DND-41 (cell line): Measurements from ENCODE around the gene PRKAR2B.

ENCODE experiments used
- ATAC-seq: fragments of 200-7000 bp; cut with Tn5 transposase; 3 replicates; pipeline ENCODE4 v1.9.1; 2021; ENCODE audit warnings: low read depth; ENCODE audit not compliant: insufficient read depth
- DNase-seq: peaks from one replicate; pipeline ENCODE4 v3.0.0-alpha.2; 2020
- H2AFZ ChIP-seq: 2 replicates; pipeline ENCODE4 v1.6.0; 2012; ENCODE audit warnings: low read depth, low read length
- H3K27ac ChIP-seq: 2 replicates; pipeline ENCODE4 v1.5.1; 2012; ENCODE audit warnings: low read length, inconsistent platforms
- H3K27me3 ChIP-seq: fragments of 200-600 bp; sonication (generic); 2 replicates; pipeline ENCODE4 v1.6.0; 2012; ENCODE audit warnings: low read length, mild to moderate bottlenecking, inconsistent platforms; ENCODE audit not compliant: insufficient read depth, poor library complexity
- H3K36me3 ChIP-seq: 2 replicates; pipeline ENCODE4 v1.5.1; 2012; ENCODE audit warnings: low read length, inconsistent platforms; ENCODE audit not compliant: insufficient read depth
- H3K4me1 ChIP-seq: 2 replicates; pipeline ENCODE4 v1.5.1; 2012; ENCODE audit warnings: mild to moderate bottlenecking, low read length; ENCODE audit not compliant: insufficient read depth
- H3K4me2 ChIP-seq: 2 replicates; pipeline ENCODE4 v1.6.0; 2012; ENCODE audit warnings: mild to moderate bottlenecking, moderate library complexity, low read length, inconsistent platforms; ENCODE audit not compliant: insufficient read depth
- H3K4me3 ChIP-seq, 2 experiments: fragments of 200-600 bp in 1 of 2; shearing (Covaris generic) in 1 of 2; 2 replicates each; pipeline ENCODE4 v1.5.1; 2012 to 2016; ENCODE audit warnings: inconsistent platforms in 2 of 2, low read length in 2 of 2, mild to moderate bottlenecking in 2 of 2, low read depth in 1 of 2, moderate library complexity in 1 of 2
- H3K79me2 ChIP-seq: 2 replicates; pipeline ENCODE4 v1.6.0; 2012; ENCODE audit warnings: low read length, inconsistent platforms; ENCODE audit not compliant: insufficient read depth
- H3K9ac ChIP-seq: 2 replicates; pipeline ENCODE4 v1.6.0; 2012; ENCODE audit warnings: low read depth, mild to moderate bottlenecking, inconsistent platforms, low read length, moderate library complexity
- H3K9me3 ChIP-seq: 2 replicates; pipeline ENCODE4 v1.5.1; 2012; ENCODE audit warnings: low read length, moderate library complexity, mild to moderate bottlenecking, inconsistent platforms; ENCODE audit not compliant: insufficient read depth, severe bottlenecking
- H4K20me1 ChIP-seq: 2 replicates; pipeline ENCODE4 v1.6.0; 2012; ENCODE audit warnings: low read length; ENCODE audit not compliant: insufficient read depth
- CTCF ChIP-seq: IDR thresholded peaks from 2 replicates; pipeline ENCODE4 v1.5.1; 2012; ENCODE audit warnings: borderline replicate concordance, low read length, moderate library complexity, mild to moderate bottlenecking; ENCODE audit not compliant: poor library complexity, severe bottlenecking; ENCODE audit errors: extremely low read depth
- EZH2 ChIP-seq: IDR thresholded peaks from 3 replicates; pipeline ENCODE4 v1.6.1; 2012; ENCODE audit warnings: borderline replicate concordance, low read depth, mild to moderate bottlenecking, moderate library complexity, low read length, inconsistent platforms; ENCODE audit not compliant: severe bottlenecking

Gene PRKAR2B

GRCh38 chr7:107119376-107120105, 75.0 kb downstream of the PRKAR2B start:
- no peaks in the 10 kb centered on the region for H3K4me1 ChIP-seq
- H3K9ac ChIP-seq, result no peak overlapping the region
- no peak overlapping the region for H2AFZ ChIP-seq
- H3K79me2 ChIP-seq, result no peaks in the 10 kb centered on the region
- DNase-seq, result no peak
- H3K27ac ChIP-seq, result no peak overlapping the region
- ATAC-seq, result no peak
- no peak overlapping the region for H3K4me2 ChIP-seq
- no peaks in the 10 kb centered on the region for H3K9me3 ChIP-seq
- no peaks in the 10 kb centered on the region for H3K36me3 ChIP-seq
- no peak for TF ChIP-seq EZH2
- TF ChIP-seq CTCF, result no peak
- H3K4me3 ChIP-seq, result no peak overlapping the region
- H3K27me3 ChIP-seq, result peaks cover 6% of the 10 kb centered on the region
- H4K20me1 ChIP-seq, result no peaks in the 10 kb centered on the region

DNA sequence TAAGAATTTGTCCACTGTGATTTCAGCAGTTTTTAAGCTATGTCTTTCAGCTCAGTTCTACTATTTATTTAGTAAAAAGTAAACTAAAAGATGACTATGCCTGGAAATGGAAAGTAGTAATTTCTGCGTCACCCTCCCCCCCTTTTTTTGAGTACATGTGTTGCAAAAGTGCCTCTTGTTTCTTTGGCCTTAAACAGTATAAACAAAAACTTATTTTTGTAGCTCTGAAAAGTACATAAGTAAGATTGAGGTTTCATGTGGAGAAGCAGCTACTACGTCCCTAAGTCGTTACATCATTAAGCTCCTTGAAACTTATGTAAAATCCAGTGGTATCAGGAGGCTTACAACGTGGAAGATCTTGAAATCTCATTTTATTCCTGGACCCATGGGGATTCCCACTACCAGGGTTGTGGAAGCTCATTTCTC, 78.0 kb downstream of the PRKAR2B start:
- peaks cover 22% of the 10 kb centered on the region for H3K4me1 ChIP-seq
- no peak overlapping the region for H2AFZ ChIP-seq
- H3K27me3 ChIP-seq, result peaks cover 3% of the 10 kb centered on the region
- H3K4me3 ChIP-seq, result no peak overlapping the region
- H4K20me1 ChIP-seq, result no peaks in the 10 kb centered on the region
- no peak overlapping the region for H3K9ac ChIP-seq
- DNase-seq (no peak), ATAC-seq (no peak)
- H3K36me3 ChIP-seq, result no peaks in the 10 kb centered on the region
- no peaks in the 10 kb centered on the region for H3K79me2 ChIP-seq
- H3K9me3 ChIP-seq, result no peaks in the 10 kb centered on the region
- no peak overlapping the region for H3K4me2 ChIP-seq
- TF ChIP-seq CTCF, result no peak
- TF ChIP-seq EZH2, result no peak
- H3K27ac ChIP-seq, result no peak overlapping the region

DNA sequence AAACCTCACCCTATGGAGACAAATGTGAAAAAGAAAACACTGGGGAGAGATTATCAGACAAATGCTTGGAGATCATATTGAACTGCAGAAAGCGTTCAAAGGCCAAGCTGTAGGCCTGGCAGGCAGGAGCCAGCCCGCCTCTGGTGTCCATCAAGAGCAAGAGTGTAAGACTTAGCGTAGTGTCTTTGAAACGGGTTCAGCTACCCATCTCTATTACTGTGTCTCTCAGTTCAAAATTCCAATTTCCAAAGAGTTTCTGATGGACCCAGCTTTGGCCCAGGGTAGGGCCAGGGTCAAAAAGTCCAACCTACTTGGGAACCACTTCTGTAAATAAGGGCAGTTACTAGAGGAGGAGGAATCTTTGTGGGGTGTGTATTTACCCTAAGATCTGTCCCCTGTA, 78.9 kb downstream of the PRKAR2B start:
- DNase-seq, result no peak
- Histone ChIP-seq H3K4me1 (peaks cover 22% of the 10 kb centered on the region), H3K27ac (no peak overlapping the region), H3K9ac (no peak overlapping the region), H3K27me3 (peaks cover 3% of the 10 kb centered on the region), H3K4me3 (no peak overlapping the region), H3K9me3 (no peaks in the 10 kb centered on the region), H2AFZ (no peak overlapping the region), H3K79me2 (no peaks in the 10 kb centered on the region), H3K36me3 (no peaks in the 10 kb centered on the region), H4K20me1 (no peaks in the 10 kb centered on the region), H3K4me2 (no peak overlapping the region)
- ATAC-seq, result no peak
- TF ChIP-seq EZH2, result no peak
- no peak for TF ChIP-seq CTCF
